ENCODE results near the gene FLNA.

GRCh38 chrX:154349979-154350378, 24.5 kb downstream of the FLNA start:
- TF ChIP-seq, protein P1, sequence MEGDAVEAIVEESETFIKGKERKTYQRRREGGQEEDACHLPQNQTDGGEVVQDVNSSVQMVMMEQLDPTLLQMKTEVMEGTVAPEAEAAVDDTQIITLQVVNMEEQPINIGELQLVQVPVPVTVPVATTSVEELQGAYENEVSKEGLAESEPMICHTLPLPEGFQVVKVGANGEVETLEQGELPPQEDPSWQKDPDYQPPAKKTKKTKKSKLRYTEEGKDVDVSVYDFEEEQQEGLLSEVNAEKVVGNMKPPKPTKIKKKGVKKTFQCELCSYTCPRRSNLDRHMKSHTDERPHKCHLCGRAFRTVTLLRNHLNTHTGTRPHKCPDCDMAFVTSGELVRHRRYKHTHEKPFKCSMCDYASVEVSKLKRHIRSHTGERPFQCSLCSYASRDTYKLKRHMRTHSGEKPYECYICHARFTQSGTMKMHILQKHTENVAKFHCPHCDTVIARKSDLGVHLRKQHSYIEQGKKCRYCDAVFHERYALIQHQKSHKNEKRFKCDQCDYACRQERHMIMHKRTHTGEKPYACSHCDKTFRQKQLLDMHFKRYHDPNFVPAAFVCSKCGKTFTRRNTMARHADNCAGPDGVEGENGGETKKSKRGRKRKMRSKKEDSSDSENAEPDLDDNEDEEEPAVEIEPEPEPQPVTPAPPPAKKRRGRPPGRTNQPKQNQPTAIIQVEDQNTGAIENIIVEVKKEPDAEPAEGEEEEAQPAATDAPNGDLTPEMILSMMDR (IDR thresholded peaks at IDR 0.05): no peak
- no peak for TF ChIP-seq EP300 (IDR thresholded peaks at IDR 0.05)
